HCT116 (cell line): Measurements from ENCODE around the gene CD3G. TPM values are rescaled to one million over a fixed set of nuclear protein-coding genes. Genes with fewer than 3 reads are reported as not detected.

Experiments
- ATAC-seq: fragments of 200-7000 bp; cut with Tn5 transposase; 2 replicates; pipeline ENCODE4 v1.9.1; 2020; ENCODE audit warnings: mild to moderate bottlenecking, moderate library complexity
- BruUV-seq: library from RNA; stranded (reverse); fragments of 400-500 nt; replicated peaks from 2 replicates; lab custom pipeline; 2021; lab: Mats Ljungman, UMichigan
- CTCF ChIA-PET: fragments of 300-600 bp; sonication (Branson Sonifier 250); formaldehyde crosslinking; loops from one replicate; lab custom pipeline; 2021; ENCODE audit warnings: antibody characterized with exemption; lab: Charles Lee
- POLR2A ChIA-PET: fragments of 300-600, 350-600 bp; sonication (Branson Sonifier 250); formaldehyde crosslinking; loops from one replicate; lab custom pipeline; 2021; ENCODE audit warnings: antibody characterized with exemption; lab: Charles Lee
- RAD21 ChIA-PET, 2 experiments: fragments of 300-600 bp; sonication (Branson Sonifier 250); formaldehyde crosslinking; loops; one replicate each; lab custom pipeline; 2023; ENCODE audit warnings: low total read pairs in 2 of 2; ENCODE audit not compliant: uncharacterized antibody in 2 of 2, unreplicated experiment in 2 of 2, low non-redundant PET in 1 of 2; lab: Charles Lee
- DNase-seq: peaks from one replicate; pipeline ENCODE4 v3.0.0-alpha.2; 2010; ENCODE audit warnings: low read depth, low spot score
- H2AFZ ChIP-seq: fragments of 200-600 bp; shearing (Covaris generic), sonication (generic); 2 replicates; pipeline ENCODE4 v1.6.1; 2017; ENCODE audit warnings: low read depth, mixed run types, mixed read lengths, antibody characterized with exemption, low read length; ENCODE audit not compliant: poor library complexity, severe bottlenecking
- H3K27ac ChIP-seq: 2 replicates; pipeline ENCODE4 v1.5.1; 2012; ENCODE audit warnings: low read depth, low read length
- H3K27me3 ChIP-seq: fragments of 200-600 bp; sonication (generic); 2 replicates; pipeline ENCODE4 v1.6.1; 2016; ENCODE audit warnings: mixed run types, low read length, mixed read lengths; ENCODE audit not compliant: insufficient read depth
- H3K36me3 ChIP-seq, 2 experiments: fragments of 200-500 bp in 1 of 2; fragments of 200-600 bp in 1 of 2; sonication (Bioruptor generic) in 1 of 2; sonication (generic) in 1 of 2; 2 replicates each; pipeline versions ENCODE4 v1.5.1 to v1.6.1; 2014 to 2016; ENCODE audit warnings: low read length in 2 of 2, inconsistent platforms in 1 of 2, mixed read lengths in 1 of 2, mixed run types in 1 of 2; ENCODE audit not compliant: insufficient read depth in 2 of 2, control insufficient read depth in 1 of 2
- H3K4me1 ChIP-seq, 2 experiments: fragments of 200-600 bp in 1 of 2; sonication (generic) in 1 of 2; 2 replicates each; pipeline versions ENCODE4 v1.5.1 to v1.6.1; 2012 to 2017; ENCODE audit warnings: low read length in 2 of 2, inconsistent platforms in 1 of 2, mild to moderate bottlenecking in 1 of 2, mixed read lengths in 1 of 2, mixed run types in 1 of 2, moderate library complexity in 1 of 2; ENCODE audit not compliant: insufficient read depth in 2 of 2, control insufficient read depth in 1 of 2
- H3K4me2 ChIP-seq: fragments of 200-600 bp; sonication (generic); 2 replicates; pipeline ENCODE4 v1.6.1; 2017; ENCODE audit warnings: mixed run types, low read length, mixed read lengths
- H3K4me3 ChIP-seq, 2 experiments: fragments of 200-600 bp in 1 of 2; sonication (generic) in 1 of 2; replicated peaks in 1 of 2; 2 replicates each; pipeline ENCODE4 v1.5.1; 2011 to 2016; ENCODE audit warnings: low read length in 2 of 2, control low read depth in 1 of 2, low read depth in 1 of 2, mild to moderate bottlenecking in 1 of 2, mixed read lengths in 1 of 2, mixed run types in 1 of 2
- H3K79me2 ChIP-seq: fragments of 200-600 bp; sonication (generic); 2 replicates; pipeline ENCODE4 v1.6.1; 2017; ENCODE audit warnings: mild to moderate bottlenecking, mixed run types, low read length, moderate library complexity, mixed read lengths; ENCODE audit not compliant: insufficient read depth
- H3K9ac ChIP-seq: fragments of 200-600 bp; sonication (generic); 2 replicates; pipeline ENCODE4 v1.6.1; 2016; ENCODE audit warnings: low read length, mixed read lengths
- H3K9me2 ChIP-seq: fragments of 200-600 bp; sonication (generic), shearing (Covaris generic); 2 replicates; pipeline ENCODE4 v1.6.1; 2017; ENCODE audit warnings: mixed run types, mild to moderate bottlenecking, moderate library complexity; ENCODE audit not compliant: insufficient read depth
- H3K9me3 ChIP-seq, 2 experiments: fragments of 200-500 bp in 1 of 2; fragments of 200-600 bp in 1 of 2; sonication (Bioruptor generic) in 1 of 2; sonication (generic) in 1 of 2; 2 replicates each; pipeline ENCODE4 v1.6.1; 2014 to 2017; ENCODE audit warnings: low read length in 2 of 2, mixed read lengths in 2 of 2, inconsistent platforms in 1 of 2, low read depth in 1 of 2, mild to moderate bottlenecking in 1 of 2, mixed run types in 1 of 2, moderate library complexity in 1 of 2; ENCODE audit not compliant: control insufficient read depth in 1 of 2, insufficient read depth in 1 of 2
- H4K20me1 ChIP-seq: fragments of 200-600 bp; sonication (generic), shearing (Covaris generic); 2 replicates; pipeline ENCODE4 v1.6.1; 2017; ENCODE audit warnings: mixed run types, mild to moderate bottlenecking, moderate library complexity; ENCODE audit not compliant: insufficient read depth
- ATF3 ChIP-seq: IDR thresholded peaks from 2 replicates; pipeline ENCODE4 v1.6.1; 2012
- CBX3 ChIP-seq: IDR thresholded peaks from 2 replicates; pipeline ENCODE4 v1.6.1; 2012; ENCODE audit warnings: low read depth
- CTCF ChIP-seq, 3 experiments: fragments of 200-600 bp in 1 of 3; sonication (generic) in 1 of 3; IDR thresholded peaks in 2 of 3; conservative IDR thresholded peaks in 1 of 3; 2 replicates each; pipeline ENCODE4 v1.5.1; 2012 to 2017; ENCODE audit warnings: low read depth in 2 of 3, low read length in 2 of 3, antibody characterized with exemption in 1 of 3, borderline replicate concordance in 1 of 3, control low read depth in 1 of 3, mild to moderate bottlenecking in 1 of 3, mixed read lengths in 1 of 3, mixed run types in 1 of 3, moderate library complexity in 1 of 3; ENCODE audit not compliant: insufficient read depth in 1 of 3
- EGR1 ChIP-seq: IDR thresholded peaks from 2 replicates; pipeline ENCODE4 v1.6.1; 2012; ENCODE audit warnings: low read depth
- EZH2 ChIP-seq: fragments of 200-600 bp; sonication (generic); IDR thresholded peaks from 2 replicates; pipeline ENCODE4 v1.6.1; 2017; ENCODE audit warnings: antibody characterized with exemption, mixed run types
- POLR2A ChIP-seq: IDR thresholded peaks from 2 replicates; pipeline ENCODE4 v1.7.0; 2011; ENCODE audit warnings: borderline replicate concordance; ENCODE audit not compliant: insufficient read depth, insufficient read length; ENCODE audit errors: extremely low read depth
- RAD21 ChIP-seq: IDR thresholded peaks from 2 replicates; pipeline ENCODE4 v1.6.1; 2012; ENCODE audit warnings: low read depth, mild to moderate bottlenecking
- SRF ChIP-seq: IDR thresholded peaks from 2 replicates; pipeline ENCODE4 v1.6.1; 2012; ENCODE audit warnings: low read depth
- TCF7L2 ChIP-seq: IDR thresholded peaks from 2 replicates; pipeline ENCODE4 v1.7.0; 2011; ENCODE audit warnings: borderline replicate concordance, inconsistent platforms; ENCODE audit not compliant: insufficient read depth, insufficient read length; ENCODE audit errors: extremely low read depth
- YY1 ChIP-seq: IDR thresholded peaks from 2 replicates; pipeline ENCODE4 v1.6.1; 2011; ENCODE audit warnings: low read length, low read depth, moderate library complexity, mild to moderate bottlenecking; ENCODE audit not compliant: insufficient replicate concordance; ENCODE audit errors: extremely low read depth
- ZFX ChIP-seq: fragments of 450-650 bp; IDR thresholded peaks from 2 replicates; pipeline ENCODE4 v1.6.1; 2017
- intact Hi-C: fragments of 100-400 bp; cut with micrococcal nuclease; formaldehyde crosslinking; loops from 2 replicates; pipeline ENCODE4 v1.10.0; 2022
- total RNA-seq: library from RNA; stranded (reverse); gene quantifications from one replicate; pipeline ENCODE4 v1.2.1, GENCODE V29; 2021; ENCODE audit not compliant: unreplicated experiment
- TF ChIP-seq, protein P1 (sequence below): IDR thresholded peaks from 2 replicates; pipeline ENCODE4 v1.6.1; 2012

CD3G gene
- total RNA-seq, 1 experiment from 2014 or later = 0.20 TPM

DNA sequence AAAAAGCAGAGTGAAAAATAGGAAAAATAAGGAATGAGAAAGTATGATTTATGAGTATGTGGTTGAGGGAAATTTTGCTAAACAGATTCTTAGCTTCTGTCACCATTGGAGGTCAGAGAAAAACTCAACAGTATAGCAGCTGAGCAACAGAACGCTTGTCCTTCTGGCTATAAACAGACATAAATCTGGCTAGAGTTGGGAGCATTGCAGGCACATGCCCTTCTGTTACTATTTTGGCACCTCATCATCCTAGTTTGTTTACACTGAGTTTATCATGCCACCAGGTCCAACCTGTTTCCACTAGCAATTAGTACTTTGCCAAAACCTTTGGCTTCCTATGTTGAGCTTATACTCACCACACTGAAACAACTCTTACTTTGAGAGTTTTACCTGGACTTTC lies 22.1 kb downstream of the CD3G start:
- Histone ChIP-seq H3K9me3 (no peaks in the 10 kb centered on the region), H3K36me3 (peaks cover 20 to 26% of the 10 kb centered on the region in 2 experiments; a peak in 3 of 4 replicates), H4K20me1 (no peaks in the 10 kb centered on the region), H3K4me3 (no peak overlapping the region), H3K27ac (no peak overlapping the region), H3K9ac (no peak overlapping the region), H3K4me2 (no peak overlapping the region), H3K79me2 (peaks cover 46% of the 10 kb centered on the region), H3K9me2 (no peaks in the 10 kb centered on the region), H3K27me3 (no peaks in the 10 kb centered on the region), H3K4me1 (no peaks in the 10 kb centered on the region), H2AFZ (no peak overlapping the region)
- DNase-seq = no peak
- no peak for ATAC-seq
- ChIA-PET POLR2A (no interaction called here), RAD21 (no interaction called here), CTCF (no interaction called here)
- BruUV-seq = no TSS peak
- intact Hi-C loops = no loop called here
- TF ChIP-seq RAD21 (no peak), EGR1 (no peak)

DNA sequence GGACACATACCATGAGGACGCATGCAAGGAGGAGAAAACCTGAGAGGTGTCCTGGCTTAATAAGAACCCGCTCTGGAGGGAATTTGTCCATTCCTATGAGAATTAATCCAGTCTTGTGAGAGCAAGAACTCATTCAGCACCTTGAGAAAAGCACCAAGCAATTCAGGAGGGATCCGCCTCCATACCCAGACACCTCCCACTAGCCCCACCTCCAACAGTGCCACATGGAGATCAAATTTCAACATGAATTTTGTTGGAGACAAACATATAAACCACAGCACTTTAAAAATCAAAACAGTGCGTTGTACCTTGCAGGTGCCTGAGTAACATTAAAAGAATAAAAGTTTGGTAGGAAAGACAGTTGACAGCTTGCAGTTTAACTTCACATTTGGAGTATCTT lies 26.6 kb downstream of the CD3G start:
- TF ChIP-seq YY1 (no peak), EZH2 (no peak), ZFX (no peak), SRF (no peak), CTCF (IDR thresholded peaks at IDR 0.05 in 2 of 3, conservative IDR thresholded peaks at IDR 0.05 in 1 of 3; ENCODE audit: borderline replicate concordance in 1 of 3, insufficient read depth in 1 of 3, low read depth in 2 of 3, low read length in 2 of 3) (no peak), CBX3 (no peak), POLR2A (no peak), ATF3 (no peak), TCF7L2 (no peak)
- TF ChIP-seq, protein P1, sequence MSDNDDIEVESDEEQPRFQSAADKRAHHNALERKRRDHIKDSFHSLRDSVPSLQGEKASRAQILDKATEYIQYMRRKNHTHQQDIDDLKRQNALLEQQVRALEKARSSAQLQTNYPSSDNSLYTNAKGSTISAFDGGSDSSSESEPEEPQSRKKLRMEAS = no peak
- TF ChIP-seq, all 23 proteins: peak for 0
- CTCF ChIA-PET = no interaction called here
- RAD21 ChIA-PET = no interaction called here
- Histone ChIP-seq H3K9ac (no peak overlapping the region), H4K20me1 (no peaks in the 10 kb centered on the region), H3K9me2 (no peaks in the 10 kb centered on the region), H3K27me3 (no peaks in the 10 kb centered on the region), H3K4me3 (no peak overlapping the region), H2AFZ (no peak overlapping the region), H3K36me3 (peaks cover 54 to 55% of the 10 kb centered on the region in 2 experiments; a peak in 3 of 4 replicates), H3K79me2 (peaks cover 8% of the 10 kb centered on the region; the same call in 1 of the 2 replicates), H3K27ac (no peak overlapping the region), H3K9me3 (no peaks in the 10 kb centered on the region), H3K4me1 (no peaks in the 10 kb centered on the region), H3K4me2 (no peak overlapping the region)
- BruUV-seq = no TSS peak
- ATAC-seq (peak; percentile 61), DNase-seq (no peak)
- POLR2A ChIA-PET = no interaction called here
- intact Hi-C loops = no loop called here
